Suprapubic skin (tissue), 4 donors: ENCODE measurements around the gene CASKIN1.

Experiments
- POLR2A ChIP-seq, 2 donors: fragments of 450-650 bp; IDR thresholded peaks; one replicate each; pipeline ENCODE4 v1.6.1; 2017; ENCODE audit warnings: antibody characterized with exemption in 2 of 2, mild to moderate bottlenecking in 2 of 2, moderate library complexity in 2 of 2
- POLR2AphosphoS5 ChIP-seq, 3 donors: sonication (generic); formaldehyde crosslinking; IDR thresholded peaks; one replicate each; pipeline ENCODE4 v1.6.1; 2017; ENCODE audit warnings: antibody characterized with exemption in 3 of 3

DNA sequence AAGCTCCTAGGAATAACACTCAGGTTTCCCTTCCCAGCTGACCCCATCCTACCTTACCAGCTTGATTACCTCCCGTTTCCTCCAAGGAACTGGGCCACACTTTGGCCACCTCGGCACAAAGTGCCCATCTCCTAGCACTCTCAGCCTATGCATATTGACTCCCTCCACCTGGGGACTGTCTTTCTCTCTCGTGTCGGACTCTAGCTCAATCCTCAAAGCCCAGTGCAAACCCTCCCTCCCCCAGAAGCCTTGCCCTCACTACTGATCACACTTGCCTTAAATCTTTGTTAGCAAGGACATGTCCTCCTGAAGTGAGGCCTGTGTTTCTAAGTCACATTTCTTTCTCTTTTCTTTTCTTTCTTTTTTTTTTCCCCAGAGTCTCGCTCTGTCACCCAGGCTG lies 50.6 kb downstream of the CASKIN1 start:
- no peak for TF ChIP-seq POLR2A (IDR thresholded peaks at IDR 0.05)
- no peak for TF ChIP-seq POLR2AphosphoS5 (IDR thresholded peaks at IDR 0.05)
